B cell (primary cell): ENCODE measurements around the gene RAB3C. TPM values are rescaled to one million over a fixed set of nuclear protein-coding genes. Genes with fewer than 3 reads are reported as not detected.

Experiments
- ATAC-seq: fragments of 200-7000 bp; cut with Tn5 transposase; one replicate; pipeline ENCODE4 v1.10.0; 2021; ENCODE audit warnings: low read depth, mild to moderate bottlenecking, moderate number of reproducible peaks, moderate library complexity
- CTCF ChIA-PET: fragments of 350-600 bp; sonication (Branson Sonifier 250); formaldehyde crosslinking; loops from one replicate; lab custom pipeline; 2021; ENCODE audit warnings: antibody characterized with exemption, inconsistent platforms; lab: Charles Lee
- POLR2A ChIA-PET: fragments of 350-600 bp; sonication (Branson Sonifier 250); formaldehyde crosslinking; loops from one replicate; lab custom pipeline; 2021; ENCODE audit warnings: antibody characterized with exemption; lab: Charles Lee
- DNase-seq: peaks from one replicate; pipeline ENCODE4 v3.0.0; 2013
- H2AFZ ChIP-seq: 2 replicates; pipeline ENCODE4 v1.6.1; 2012; ENCODE audit warnings: mild to moderate bottlenecking, low read depth, low read length; ENCODE audit not compliant: insufficient read depth, poor library complexity, severe bottlenecking
- H3K27ac ChIP-seq, 2 donors: 1 replicate in 1 of 2; 2 replicates in 1 of 2; pipeline ENCODE4 v1.5.1; 2012 to 2013; ENCODE audit warnings: low read length in 2 of 2, mild to moderate bottlenecking in 2 of 2, moderate library complexity in 1 of 2
- H3K27me3 ChIP-seq, 4 experiments: fragments of 200-600 bp in 1 of 4; sonication (generic) in 1 of 4; replicated peaks in 1 of 4; 1 replicate in 2 of 4; 2 replicates in 2 of 4; pipeline versions ENCODE4 v1.6.1 to v1.7.0; 2013 to 2016; ENCODE audit warnings: low read length in 3 of 4, mild to moderate bottlenecking in 2 of 4, mixed read lengths in 1 of 4, moderate library complexity in 1 of 4; ENCODE audit not compliant: insufficient read depth in 4 of 4, control insufficient read depth in 3 of 4; ENCODE audit errors: control extremely low read depth in 1 of 4
- H3K36me3 ChIP-seq, 2 experiments: replicated peaks in 1 of 2; 1 replicate in 1 of 2; 2 replicates in 1 of 2; pipeline versions ENCODE4 v1.6.1 to v1.7.1; 2013; ENCODE audit warnings: low read length in 1 of 2; ENCODE audit not compliant: insufficient read depth in 2 of 2, control insufficient read depth in 1 of 2; ENCODE audit errors: control extremely low read depth in 1 of 2, extremely low read depth in 1 of 2
- H3K4me1 ChIP-seq, 2 donors: fragments of 200-600 bp in 1 of 2; sonication (generic) in 1 of 2; 1 replicate in 1 of 2; 2 replicates in 1 of 2; pipeline versions ENCODE4 v1.5.1 to v1.6.1; 2013 to 2017; ENCODE audit warnings: low read length in 2 of 2; ENCODE audit not compliant: control insufficient read depth in 2 of 2, insufficient read depth in 2 of 2
- H3K4me2 ChIP-seq: replicated peaks from 2 replicates; pipeline ENCODE3; 2012; ENCODE audit warnings: mild to moderate bottlenecking, low read depth, low read length; ENCODE audit not compliant: poor library complexity, severe bottlenecking
- H3K4me3 ChIP-seq, 5 experiments: fragments of 200-600 bp in 1 of 5; sonication (generic) in 1 of 5; 1 replicate in 3 of 5; 2 replicates in 2 of 5; pipeline versions ENCODE4 v1.5.1 to v1.7.0; 2011 to 2016; ENCODE audit warnings: low read length in 4 of 5, mild to moderate bottlenecking in 4 of 5, low read depth in 2 of 5, control low read depth in 1 of 5, moderate library complexity in 1 of 5; ENCODE audit not compliant: insufficient read depth in 1 of 5; ENCODE audit errors: control extremely low read depth in 1 of 5, extremely low read depth in 1 of 5
- H3K79me2 ChIP-seq: fragments of 200-600 bp; sonication (generic); one replicate; pipeline ENCODE4 v1.6.0; 2016; ENCODE audit warnings: low read length; ENCODE audit not compliant: control insufficient read depth, insufficient read depth
- H3K9ac ChIP-seq: fragments of 200-600 bp; sonication (generic); 2 replicates; pipeline ENCODE4 v1.6.1; 2017; ENCODE audit warnings: mild to moderate bottlenecking, low read length, moderate library complexity
- H3K9me3 ChIP-seq, 3 donors: one replicate each; pipeline versions ENCODE4 v1.6.1 to v1.7.1; 2013; ENCODE audit warnings: low read length in 2 of 3; ENCODE audit not compliant: control insufficient read depth in 2 of 3, insufficient read depth in 1 of 3; ENCODE audit errors: control extremely low read depth in 1 of 3
- H4K20me1 ChIP-seq: 2 replicates; pipeline ENCODE4 v1.6.0; 2012; ENCODE audit warnings: mild to moderate bottlenecking, low read length; ENCODE audit not compliant: insufficient read depth, control insufficient read depth, poor library complexity, severe bottlenecking
- H3K27ac Mint-ChIP-seq: one replicate; pipeline ENCODE4 v1.8.0; 2021; ENCODE audit warnings: mixed read lengths
- H3K27me3 Mint-ChIP-seq: one replicate; pipeline ENCODE4 v1.8.0; 2021; ENCODE audit warnings: mixed read lengths
- H3K4me1 Mint-ChIP-seq: one replicate; pipeline ENCODE4 v1.8.0; 2021; ENCODE audit warnings: mixed read lengths
- H3K4me3 Mint-ChIP-seq: one replicate; pipeline ENCODE4 v1.8.0; 2021; ENCODE audit warnings: mixed read lengths
- H3K9me3 Mint-ChIP-seq: one replicate; pipeline ENCODE4 v1.8.0; 2022; ENCODE audit warnings: mixed read lengths; ENCODE audit not compliant: insufficient read depth
- CTCF ChIP-seq: fragments of 200-600 bp; IDR thresholded peaks from one replicate; pipeline ENCODE4 v1.8.0; 2022; ENCODE audit warnings: antibody characterized with exemption, mild to moderate bottlenecking
- EZH2 ChIP-seq: IDR thresholded peaks from 2 replicates; pipeline ENCODE4 v1.6.1; 2012; ENCODE audit warnings: borderline replicate concordance, low read depth, mild to moderate bottlenecking, moderate library complexity, low read length; ENCODE audit not compliant: insufficient read depth, poor library complexity, severe bottlenecking
- WGBS: methylation state at CpG from one replicate; pipeline ENCODE4 v1.1.5; 2013; ENCODE audit warnings: missing lambda C conversion rate; ENCODE audit not compliant: insufficient coverage; 5-methylcytosine and 5-hydroxymethylcytosine counted together
- intact Hi-C: fragments of 100-400 bp; cut with micrococcal nuclease; formaldehyde crosslinking; loops from one replicate; pipeline ENCODE4 v1.10.0; 2022
- polyA plus RNA-seq: library from polyadenylated mRNA; depleted of rRNA; stranded (reverse); fragments of >200 nt; gene quantifications from 2 replicates; pipeline ENCODE4 v1.2.3, GENCODE V29; 2012
- total RNA-seq, 2 donors: library from RNA; stranded (reverse); fragments of 120-200 nt in 1 of 2; gene quantifications; 1 replicate in 1 of 2; 2 replicates in 1 of 2; pipeline versions ENCODE4 v1.2.3 to v1.2.4, GENCODE V29; 2013 to 2022

The RAB3C gene
- total and polyA plus RNA-seq, 2 donors (not counting 1 experiment from before 2014, with no cell fraction given), result 0.20 to 0.58 TPM

GRCh38 chr5:58716713-58717112 is 133.8 kb downstream of the RAB3C start:
- Histone ChIP-seq H3K4me3 (no peak overlapping the region), H3K4me1 (no peaks in the 10 kb centered on the region), H3K9me3 (peaks cover 0 to 9% (median 0%) of the 10 kb centered on the region in 3 donors), H3K9ac (no peak overlapping the region), H4K20me1 (no peaks in the 10 kb centered on the region), H3K27me3 (peaks cover 0 to 3% (median 2%) of the 10 kb centered on the region in 4 experiments), H3K4me2 (no peak overlapping the region), H3K27ac (no peak overlapping the region), H3K79me2 (no peaks in the 10 kb centered on the region), H2AFZ (no peak overlapping the region), H3K36me3 (no peaks in the 10 kb centered on the region)
- H3K4me3 Mint-ChIP-seq, result no peak overlapping the region
- H3K9me3 Mint-ChIP-seq, result peaks cover 2% of the 10 kb centered on the region
- DNase-seq (no peak), ATAC-seq (no peak)
- 73% methylated on average over 1 of the region's 5 CpGs for WGBS
- intact Hi-C loops, result no loop called here
- no peak overlapping the region for H3K27ac Mint-ChIP-seq
- H3K4me1 Mint-ChIP-seq, result peaks cover 2% of the 10 kb centered on the region
- TF ChIP-seq CTCF, result no peak
- TF ChIP-seq EZH2, result no peak
- ChIA-PET CTCF (interaction anchor here (1.1 kb wide), 1 partner anchor 240 kb away, joined by 3 read pairs; no protein-coding TSS in a partner anchor), POLR2A (no interaction called here)
- H3K27me3 Mint-ChIP-seq, result peaks cover 15% of the 10 kb centered on the region

DNA sequence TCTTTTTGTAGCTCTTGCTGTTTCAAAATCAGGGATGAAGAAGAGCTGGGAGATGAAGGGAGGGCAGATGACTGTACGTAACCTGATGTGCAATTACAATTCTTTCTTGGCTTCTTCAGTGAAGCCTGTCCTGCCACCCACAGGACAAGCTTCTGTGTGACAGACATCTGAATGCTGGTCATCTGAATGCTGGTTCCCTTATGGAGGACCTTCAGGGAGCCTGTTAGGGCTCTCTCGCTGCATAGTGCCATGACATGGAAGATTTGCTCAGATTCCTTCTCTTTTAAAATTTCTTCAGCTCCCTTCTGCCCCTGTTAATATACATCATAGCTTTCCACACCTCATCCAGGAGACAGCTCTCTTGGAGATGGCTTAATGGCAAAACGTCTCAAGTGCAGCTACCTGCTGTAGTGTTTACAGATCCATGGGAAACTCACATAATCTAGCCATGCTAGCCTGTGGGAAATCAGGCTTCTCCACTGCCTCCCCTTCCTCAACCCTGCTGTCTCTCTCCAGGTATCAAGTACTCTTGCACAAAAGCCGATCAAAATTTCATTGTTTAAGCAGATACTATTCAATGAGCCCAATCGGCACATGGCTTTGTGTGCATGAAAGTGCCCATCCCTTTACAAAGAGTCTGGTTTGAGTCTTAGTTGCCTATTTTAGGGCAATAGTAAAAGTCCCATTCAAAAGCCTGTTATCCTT is 134.6 kb downstream of the RAB3C start:
- H3K36me3 ChIP-seq, result no peaks in the 10 kb centered on the region
- no peak overlapping the region for H3K4me2 ChIP-seq
- no peak overlapping the region for H2AFZ ChIP-seq
- H3K27me3 Mint-ChIP-seq, result peaks cover 15% of the 10 kb centered on the region
- H4K20me1 ChIP-seq, result no peaks in the 10 kb centered on the region
- no peak overlapping the region for H3K27ac Mint-ChIP-seq
- H3K27me3 ChIP-seq, result peaks cover 0 to 3% (median 2%) of the 10 kb centered on the region in 4 experiments
- H3K4me1 ChIP-seq, result no peaks in the 10 kb centered on the region
- ATAC-seq, result no peak
- peaks cover 0 to 9% (median 0%) of the 10 kb centered on the region in 3 donors for H3K9me3 ChIP-seq
- H3K27ac ChIP-seq, result no peak overlapping the region
- peaks cover 2% of the 10 kb centered on the region for H3K4me1 Mint-ChIP-seq
- H3K79me2 ChIP-seq, result no peaks in the 10 kb centered on the region
- TF ChIP-seq EZH2 (no peak), CTCF (no peak)
- H3K4me3 ChIP-seq, result no peak overlapping the region
- ChIA-PET CTCF (interaction anchor here (1.1 kb wide), 1 partner anchor 240 kb away, joined by 3 read pairs; no protein-coding TSS in a partner anchor), POLR2A (no interaction called here)
- H3K9ac ChIP-seq, result no peak overlapping the region
- DNase-seq, result no peak
- no peak overlapping the region for H3K4me3 Mint-ChIP-seq
- intact Hi-C loops, result no loop called here
- H3K9me3 Mint-ChIP-seq, result peaks cover 2% of the 10 kb centered on the region
- 75% methylated on average over 2 of the region's 5 CpGs for WGBS
